Dedifferentiated amniotic fluid mesenchymal stem cell (primary cell): ENCODE data around the gene WHRN.

Experiments
- DNase-seq: peaks from one replicate; pipeline ENCODE4 v3.0.0-alpha.2; 2016; ENCODE audit errors: extremely low spot score

Gene WHRN

GRCh38 chr9:114421147-114421546, 84.1 kb downstream of the WHRN start:
- no peak for DNase-seq

- no peak for DNase-seq
These were observed 85.5 kb downstream of the WHRN start for GRCh38 chr9:114419796-114420195.

GRCh38 chr9:114418053-114418452, 87.2 kb downstream of the WHRN start:
- no peak for DNase-seq

- DNase-seq = peak; percentile 65
These were observed 87.8 kb downstream of the WHRN start for GRCh38 chr9:114417511-114417910.

- no peak for DNase-seq
These were observed 88.4 kb downstream of the WHRN start for GRCh38 chr9:114416906-114417305.

- DNase-seq = no peak
These were observed 89.0 kb downstream of the WHRN start for GRCh38 chr9:114416290-114416689.

GRCh38 chr9:114414346-114414745, 90.9 kb downstream of the WHRN start:
- no peak for DNase-seq

- DNase-seq = peak; percentile 16
These were observed 91.4 kb downstream of the WHRN start for GRCh38 chr9:114413861-114414301.

- DNase-seq = no peak
These were observed 93.1 kb downstream of the WHRN start for GRCh38 chr9:114412048-114412683.

GRCh38 chr9:114411452-114411851, 93.8 kb downstream of the WHRN start:
- DNase-seq = no peak

GRCh38 chr9:114410910-114411309, 94.4 kb downstream of the WHRN start:
- DNase-seq = no peak

- no peak for DNase-seq
These were observed 95.4 kb downstream of the WHRN start for GRCh38 chr9:114409842-114410241.

GRCh38 chr9:114409103-114409780, 96.0 kb downstream of the WHRN start:
- no peak for DNase-seq

GRCh38 chr9:114408645-114409044, 96.6 kb downstream of the WHRN start:
- no peak for DNase-seq

- DNase-seq = no peak
These were observed 97.4 kb downstream of the WHRN start for GRCh38 chr9:114407889-114408288.

- DNase-seq = no peak
These were observed 98.8 kb downstream of the WHRN start for GRCh38 chr9:114406441-114406840.

- DNase-seq = peak; percentile 80
These were observed 99.8 kb downstream of the WHRN start for GRCh38 chr9:114405294-114406034.

GRCh38 chr9:114404531-114404930, 100.7 kb downstream of the WHRN start:
- no peak for DNase-seq

- no peak for DNase-seq
These were observed 102.0 kb downstream of the WHRN start for GRCh38 chr9:114403153-114403756.

GRCh38 chr9:114401344-114401743, 103.9 kb downstream of the WHRN start:
- no peak for DNase-seq

GRCh38 chr9:114400772-114401171, 104.5 kb downstream of the WHRN start:
- DNase-seq = no peak

- DNase-seq = no peak
These were observed 105.1 kb downstream of the WHRN start for GRCh38 chr9:114400219-114400618.
